ENCODE results near the gene R3HDM2. TPM values are rescaled to one million over a fixed set of nuclear protein-coding genes. Genes with fewer than 3 reads are reported as not detected.
A peak's percentile ranks its signal among the peaks of the same experiment; 100 is the strongest.

R3HDM2 gene
- total and polyA plus RNA-seq, 2 of the 13 experiments (the other 11 are each of a cell fraction or from before 2014, with no cell fraction given): 11.1 to 23.5 TPM

GRCh38 chr12:57213058-57213715 is 217.7 kb downstream of the R3HDM2 start:
- Histone ChIP-seq H3K36me3 (replicated peaks in 1 of 2; ENCODE audit: control insufficient read depth in 1 of 2, insufficient read depth in 2 of 2, low read length in 2 of 2) (peaks cover 27 to 42% of the 10 kb centered on the region in 2 experiments; a peak in 4 of 5 replicates), H3K79me2 (ENCODE audit: insufficient read depth, low read length) (no peaks in the 10 kb centered on the region), H4K20me1 (ENCODE audit: insufficient read depth, low read length) (peaks cover 9% of the 10 kb centered on the region; the same call in 1 of the 2 replicates), H3K27ac (ENCODE audit: extremely low read length, insufficient read depth, low read length) (no peak overlapping the region), H3K4me1 (ENCODE audit: insufficient read depth, low read length) (peaks cover 37% of the 10 kb centered on the region), H3K9me3 (ENCODE audit: low read length) (no peaks in the 10 kb centered on the region), H2AFZ (ENCODE audit: low read length) (no peak overlapping the region), H3K4me3 (replicated peaks in 1 of 3; ENCODE audit: insufficient read depth in 1 of 3, low read depth in 2 of 3, low read length in 3 of 3) (no peak overlapping the region), H3K4me2 (ENCODE audit: low read depth, low read length) (no peak overlapping the region), H3K27me3 (ENCODE audit: control insufficient read depth in 1 of 2, insufficient read depth in 2 of 2, low read length in 2 of 2) (peaks cover 9 to 33% of the 10 kb centered on the region in 2 experiments), H3K9ac (ENCODE audit: insufficient read depth, low read depth, low read length) (no peak overlapping the region)
- DNase-seq (ENCODE audit: low spot score): peak; percentile 53
- WGBS (ENCODE audit: low lambda C conversion rate): 30% methylated on average over 16 of the region's 16 CpGs
- peak; percentile 42 for ATAC-seq
- intact Hi-C loops (cut with micrococcal nuclease; ENCODE audit: unreplicated experiment) (no loop called here), in situ Hi-C loops (cut with HindIII; ENCODE audit: extremely low pct_ligation_motif_present, low pct_unique_long_range_greater_than_20kb) (no loop called here)
- ChIA-PET CTCF (ENCODE audit: low intra/inter-chr PET ratio, low total read pairs) (interaction anchor here (0.5 to 9.8 kb wide), 2 partner anchors 27 to 54 kb away, joined by 3 to 308 read pairs; a partner anchor contains a TSS), POLR2A (interaction anchor here (0.7 to 2.6 kb wide), 8 partner anchors 17 to 312 kb away, joined by 3 to 14 read pairs (median 3); partner anchors contain the start of genes SHMT2 and STAT6)
- no TSS peak for BruUV-seq (replicated peaks)
- FAIRE-seq: peak; percentile 40
- TF ChIP-seq, protein P1, sequence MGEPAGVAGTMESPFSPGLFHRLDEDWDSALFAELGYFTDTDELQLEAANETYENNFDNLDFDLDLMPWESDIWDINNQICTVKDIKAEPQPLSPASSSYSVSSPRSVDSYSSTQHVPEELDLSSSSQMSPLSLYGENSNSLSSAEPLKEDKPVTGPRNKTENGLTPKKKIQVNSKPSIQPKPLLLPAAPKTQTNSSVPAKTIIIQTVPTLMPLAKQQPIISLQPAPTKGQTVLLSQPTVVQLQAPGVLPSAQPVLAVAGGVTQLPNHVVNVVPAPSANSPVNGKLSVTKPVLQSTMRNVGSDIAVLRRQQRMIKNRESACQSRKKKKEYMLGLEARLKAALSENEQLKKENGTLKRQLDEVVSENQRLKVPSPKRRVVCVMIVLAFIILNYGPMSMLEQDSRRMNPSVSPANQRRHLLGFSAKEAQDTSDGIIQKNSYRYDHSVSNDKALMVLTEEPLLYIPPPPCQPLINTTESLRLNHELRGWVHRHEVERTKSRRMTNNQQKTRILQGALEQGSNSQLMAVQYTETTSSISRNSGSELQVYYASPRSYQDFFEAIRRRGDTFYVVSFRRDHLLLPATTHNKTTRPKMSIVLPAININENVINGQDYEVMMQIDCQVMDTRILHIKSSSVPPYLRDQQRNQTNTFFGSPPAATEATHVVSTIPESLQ (CRISPR knock-in tag; conservative IDR thresholded peaks at IDR 0.05): no peak
- no peak for TF ChIP-seq SOX6 (IDR thresholded peaks at IDR 0.05)
- TF ChIP-seq SOX6 (CRISPR knock-in tag; IDR thresholded peaks at IDR 0.05): no peak
- no peak for TF ChIP-seq NR1H2 (CRISPR knock-in tag; IDR thresholded peaks at IDR 0.05; ENCODE audit: borderline replicate concordance, low read depth)
- 0 out of 2 replicates have a peak, but pooled peaks have one; percentile 21 for TF ChIP-seq SALL1 (CRISPR knock-in tag; IDR thresholded peaks at IDR 0.05)
- TF ChIP-seq, protein P2, sequence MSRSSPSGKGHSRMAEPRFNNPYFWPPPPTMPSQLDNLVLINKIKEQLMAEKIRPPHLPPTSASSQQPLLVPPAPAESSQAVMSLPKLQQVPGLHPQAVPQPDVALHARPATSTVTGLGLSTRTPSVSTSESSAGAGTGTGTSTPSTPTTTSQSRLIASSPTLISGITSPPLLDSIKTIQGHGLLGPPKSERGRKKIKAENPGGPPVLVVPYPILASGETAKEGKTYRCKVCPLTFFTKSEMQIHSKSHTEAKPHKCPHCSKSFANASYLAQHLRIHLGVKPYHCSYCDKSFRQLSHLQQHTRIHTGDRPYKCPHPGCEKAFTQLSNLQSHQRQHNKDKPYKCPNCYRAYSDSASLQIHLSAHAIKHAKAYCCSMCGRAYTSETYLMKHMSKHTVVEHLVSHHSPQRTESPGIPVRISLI (CRISPR knock-in tag; IDR thresholded peaks at IDR 0.05; ENCODE audit: borderline replicate concordance): 0 out of 2 replicates have a peak, but pooled peaks have one; percentile 45
- no peak for TF ChIP-seq ZNF235 (CRISPR knock-in tag; IDR thresholded peaks at IDR 0.05; ENCODE audit: borderline replicate concordance)
- no peak for TF ChIP-seq THRA (CRISPR knock-in tag; IDR thresholded peaks at IDR 0.05; ENCODE audit: borderline replicate concordance)
- no peak for TF ChIP-seq MIER3 (CRISPR knock-in tag; IDR thresholded peaks at IDR 0.05; ENCODE audit: borderline replicate concordance)
